ENCODE data around the gene ZSCAN10. TPM values are rescaled to one million over a fixed set of nuclear protein-coding genes. Genes with fewer than 3 reads are reported as not detected.

Gene ZSCAN10
- total and polyA plus RNA-seq, 2 of the 13 experiments (the other 11 are each of a cell fraction or from before 2014, with no cell fraction given): not detected

- TF ChIP-seq NFKBIZ (CRISPR knock-in tag; IDR thresholded peaks at IDR 0.05) (0 out of 2 replicates have a peak, but pooled peaks have one; percentile 38), ZNF225 (CRISPR knock-in tag; IDR thresholded peaks at IDR 0.05) (0 out of 2 replicates have a peak, but pooled peaks have one; percentile 32), CSRNP2 (CRISPR knock-in tag; conservative IDR thresholded peaks at IDR 0.05; ENCODE audit: low read depth) (no peak), TRAFD1 (CRISPR knock-in tag; IDR thresholded peaks at IDR 0.05; ENCODE audit: borderline replicate concordance) (no peak), JUNB (CRISPR knock-in tag; IDR thresholded peaks at IDR 0.05; ENCODE audit: borderline replicate concordance) (no peak), MTA3 (CRISPR knock-in tag; IDR thresholded peaks at IDR 0.05) (no peak), DRAP1 (CRISPR knock-in tag; IDR thresholded peaks at IDR 0.05) (peak; percentile 62), ZNF501 (CRISPR knock-in tag; IDR thresholded peaks at IDR 0.05) (0 out of 2 replicates have a peak, but pooled peaks have one; percentile 27), MIER3 (CRISPR knock-in tag; IDR thresholded peaks at IDR 0.05; ENCODE audit: borderline replicate concordance) (no peak), ZNF777 (CRISPR knock-in tag; IDR thresholded peaks at IDR 0.05) (0 out of 2 replicates have a peak, but pooled peaks have one; percentile 5), KDM5B (CRISPR knock-in tag; IDR thresholded peaks at IDR 0.05; ENCODE audit: borderline replicate concordance) (0 out of 2 replicates have a peak, but pooled peaks have one; percentile 51), ZNF136 (CRISPR knock-in tag; IDR thresholded peaks at IDR 0.05; ENCODE audit: low read depth) (no peak), TFDP2 (CRISPR knock-in tag; IDR thresholded peaks at IDR 0.05) (peak; percentile 48), MAZ (IDR thresholded peaks at IDR 0.05; ENCODE audit: borderline replicate concordance, low read depth, low read length) (peak; percentile 49; the same call in 1 of the 2 replicates), MAZ (CRISPR knock-in tag; IDR thresholded peaks at IDR 0.05; ENCODE audit: low read depth) (no peak), ZNF788 (CRISPR knock-in tag; IDR thresholded peaks at IDR 0.05; ENCODE audit: borderline replicate concordance) (peak; percentile 37; the same call in 1 of the 2 replicates), POLR2AphosphoS5 (IDR thresholded peaks at IDR 0.05; ENCODE audit: low read depth, low read length) (peak; percentile 50; the same call in 1 of the 2 replicates)
- TF ChIP-seq, protein P1, sequence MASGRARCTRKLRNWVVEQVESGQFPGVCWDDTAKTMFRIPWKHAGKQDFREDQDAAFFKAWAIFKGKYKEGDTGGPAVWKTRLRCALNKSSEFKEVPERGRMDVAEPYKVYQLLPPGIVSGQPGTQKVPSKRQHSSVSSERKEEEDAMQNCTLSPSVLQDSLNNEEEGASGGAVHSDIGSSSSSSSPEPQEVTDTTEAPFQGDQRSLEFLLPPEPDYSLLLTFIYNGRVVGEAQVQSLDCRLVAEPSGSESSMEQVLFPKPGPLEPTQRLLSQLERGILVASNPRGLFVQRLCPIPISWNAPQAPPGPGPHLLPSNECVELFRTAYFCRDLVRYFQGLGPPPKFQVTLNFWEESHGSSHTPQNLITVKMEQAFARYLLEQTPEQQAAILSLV (CRISPR knock-in tag; IDR thresholded peaks at IDR 0.05; ENCODE audit: borderline replicate concordance): 0 out of 2 replicates have a peak, but pooled peaks have one; percentile 27
- TF ChIP-seq, protein P2, sequence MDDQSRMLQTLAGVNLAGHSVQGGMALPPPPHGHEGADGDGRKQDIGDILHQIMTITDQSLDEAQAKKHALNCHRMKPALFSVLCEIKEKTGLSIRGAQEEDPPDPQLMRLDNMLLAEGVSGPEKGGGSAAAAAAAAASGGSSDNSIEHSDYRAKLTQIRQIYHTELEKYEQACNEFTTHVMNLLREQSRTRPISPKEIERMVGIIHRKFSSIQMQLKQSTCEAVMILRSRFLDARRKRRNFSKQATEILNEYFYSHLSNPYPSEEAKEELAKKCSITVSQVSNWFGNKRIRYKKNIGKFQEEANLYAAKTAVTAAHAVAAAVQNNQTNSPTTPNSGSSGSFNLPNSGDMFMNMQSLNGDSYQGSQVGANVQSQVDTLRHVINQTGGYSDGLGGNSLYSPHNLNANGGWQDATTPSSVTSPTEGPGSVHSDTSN (CRISPR knock-in tag; IDR thresholded peaks at IDR 0.05; ENCODE audit: borderline replicate concordance): no peak
Measured at GRCh38 chr16:3099732-3100499, 822 bp upstream of the ZSCAN10 start (continued).
